GM19463 (cell line): Measurements from ENCODE around the gene PCLAF.
"Not testable (repeated sequence)": the region's sequence is repeated elsewhere in the genome, so short reads cannot be mapped to it uniquely, and the experiment has no call there.

Experiments
- ATAC-seq: cut with Tn5 transposase; IDR thresholded peaks from one replicate; pipeline ENCODE4 v1.9.1; 2021; ENCODE audit warnings: mild to moderate bottlenecking, moderate library complexity; ENCODE audit not compliant: unreplicated experiment

The PCLAF gene

DNA sequence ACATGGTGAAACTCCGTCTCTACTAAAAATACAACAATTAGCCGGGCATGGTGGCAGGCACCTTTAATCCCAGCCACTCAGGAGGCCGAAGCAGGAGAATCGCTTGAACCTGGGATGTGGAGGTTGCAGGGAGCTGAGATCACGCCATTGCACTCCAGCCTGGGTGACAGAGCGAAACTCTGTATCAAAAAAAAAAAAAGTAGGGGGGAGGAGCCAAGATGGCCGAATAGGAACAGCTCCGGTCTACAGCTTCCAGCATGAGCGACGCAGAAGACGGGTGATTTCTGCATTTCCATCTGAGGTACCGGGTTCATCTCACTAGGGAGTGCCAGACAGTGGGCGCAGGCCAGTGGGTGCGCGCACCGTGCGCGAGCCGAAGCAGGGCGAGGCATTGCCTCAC lies 54.8 kb downstream of the PCLAF start:
- not testable (repeated sequence) for ATAC-seq

GRCh38 chr15:64324165-64324877 lies 56.9 kb downstream of the PCLAF start:
- no peak for ATAC-seq

DNA sequence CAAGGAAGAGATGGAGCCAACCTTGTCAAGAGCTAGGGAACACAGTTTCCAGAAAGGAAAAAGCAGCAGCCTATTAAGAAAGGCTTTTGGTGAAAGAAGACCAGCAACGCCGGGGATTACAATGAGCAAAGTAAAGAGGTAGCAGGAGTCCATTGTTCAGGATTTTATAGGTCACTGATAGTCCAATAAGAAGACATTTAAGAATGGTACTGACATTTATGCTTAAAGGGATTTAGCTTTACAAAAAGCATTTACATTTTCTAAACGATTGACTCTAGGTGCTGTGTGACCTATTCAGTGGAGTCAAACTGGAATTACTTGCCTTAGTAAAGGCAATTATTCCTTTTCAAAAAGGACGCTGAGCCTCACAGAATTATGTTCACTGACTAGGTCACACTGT lies 66.0 kb downstream of the PCLAF start:
- no peak for ATAC-seq

DNA sequence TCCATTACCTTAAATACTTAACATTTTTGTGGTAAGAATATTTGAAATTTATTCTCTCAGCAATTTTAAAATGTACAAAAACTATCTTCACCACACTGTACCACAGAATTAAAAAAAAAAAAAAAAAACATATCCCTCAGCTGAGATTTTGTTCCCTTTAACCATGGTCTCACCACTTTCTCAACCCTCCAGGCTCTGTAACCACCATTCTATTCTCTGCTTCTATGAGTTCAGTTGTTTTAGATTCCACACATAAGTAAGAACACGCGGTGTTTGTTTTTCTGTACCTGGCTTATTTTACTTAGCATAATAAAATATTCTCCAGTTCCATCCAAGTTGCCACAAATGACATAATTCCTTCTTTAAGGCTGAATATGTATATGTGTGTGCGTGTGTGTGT lies 66.8 kb downstream of the PCLAF start:
- ATAC-seq, result no peak
